Bronchial epithelial cell (primary cell): ENCODE data around the gene PTPRA. TPM values are rescaled to one million over a fixed set of nuclear protein-coding genes. Genes with fewer than 3 reads are reported as not detected.

Experiments
- DNase-seq: peaks from one replicate; pipeline ENCODE4 v3.0.0-alpha.2; 2010; ENCODE audit warnings: low read depth
- FAIRE-seq: peaks from 2 replicates; lab custom pipeline; 2011; peaks lifted over from hg19 to GRCh38; lab: Jason Lieb, UNC
- H3K27me3 ChIP-seq: 2 replicates; pipeline ENCODE4 v1.5.1; 2011; ENCODE audit warnings: low read length; ENCODE audit not compliant: control insufficient read depth, insufficient read depth
- H3K36me3 ChIP-seq: 2 replicates; pipeline ENCODE4 v1.5.1; 2011; ENCODE audit warnings: low read length; ENCODE audit not compliant: control insufficient read depth, insufficient read depth
- H3K4me3 ChIP-seq: 2 replicates; pipeline ENCODE4 v1.5.1; 2011; ENCODE audit warnings: mild to moderate bottlenecking, low read depth, low read length, control low read depth
- total RNA-seq: library from RNA; depleted of rRNA; stranded (reverse); fragments of >200 nt; gene quantifications from 2 replicates; pipeline ENCODE4 v1.2.1, GENCODE V29; 2014
- TF ChIP-seq, protein P1 (sequence below): IDR thresholded peaks from 2 replicates; pipeline ENCODE4 v1.5.1; 2011; ENCODE audit warnings: mild to moderate bottlenecking, moderate library complexity, low read length, control low read depth, inconsistent platforms; ENCODE audit not compliant: insufficient read depth, severe bottlenecking

Gene PTPRA
- total RNA-seq, 1 donor from 2014 or later: 20.8 TPM

DNA sequence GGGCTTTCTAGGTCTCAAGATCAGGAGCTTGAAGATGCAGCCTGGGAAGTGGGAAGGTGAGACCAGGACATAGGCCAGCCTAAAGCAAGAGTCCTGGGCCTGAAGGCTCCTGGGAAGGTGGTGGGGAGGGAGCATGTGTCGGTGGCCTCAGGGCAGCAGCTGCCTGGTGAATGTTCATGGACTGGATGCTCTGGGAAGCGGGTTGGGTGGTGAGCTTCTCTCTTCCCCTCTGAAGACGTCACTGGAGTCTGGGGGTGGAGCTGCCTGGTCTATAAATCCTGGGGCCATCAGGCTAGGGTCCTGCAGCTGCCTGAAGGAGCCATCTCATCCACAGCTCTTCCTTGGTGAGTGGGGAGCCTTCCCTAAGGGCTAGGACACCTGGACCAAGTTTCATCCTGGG is 170.0 kb downstream of the PTPRA start, which contains the start of gene GNRH2:
Gene GNRH2, plus strand, starts transcription at position 301 of the 400 bp plus-strand sequence. CDS start 793 bp downstream, outside the sequence.
- DNase-seq (no peak), FAIRE-seq (no peak)
- Histone ChIP-seq H3K27me3 (no peaks in the 10 kb centered on the region), H3K36me3 (peaks cover 4% of the 10 kb centered on the region), H3K4me3 (no peak within 1 kb of the TSS)
- TF ChIP-seq, protein P1, sequence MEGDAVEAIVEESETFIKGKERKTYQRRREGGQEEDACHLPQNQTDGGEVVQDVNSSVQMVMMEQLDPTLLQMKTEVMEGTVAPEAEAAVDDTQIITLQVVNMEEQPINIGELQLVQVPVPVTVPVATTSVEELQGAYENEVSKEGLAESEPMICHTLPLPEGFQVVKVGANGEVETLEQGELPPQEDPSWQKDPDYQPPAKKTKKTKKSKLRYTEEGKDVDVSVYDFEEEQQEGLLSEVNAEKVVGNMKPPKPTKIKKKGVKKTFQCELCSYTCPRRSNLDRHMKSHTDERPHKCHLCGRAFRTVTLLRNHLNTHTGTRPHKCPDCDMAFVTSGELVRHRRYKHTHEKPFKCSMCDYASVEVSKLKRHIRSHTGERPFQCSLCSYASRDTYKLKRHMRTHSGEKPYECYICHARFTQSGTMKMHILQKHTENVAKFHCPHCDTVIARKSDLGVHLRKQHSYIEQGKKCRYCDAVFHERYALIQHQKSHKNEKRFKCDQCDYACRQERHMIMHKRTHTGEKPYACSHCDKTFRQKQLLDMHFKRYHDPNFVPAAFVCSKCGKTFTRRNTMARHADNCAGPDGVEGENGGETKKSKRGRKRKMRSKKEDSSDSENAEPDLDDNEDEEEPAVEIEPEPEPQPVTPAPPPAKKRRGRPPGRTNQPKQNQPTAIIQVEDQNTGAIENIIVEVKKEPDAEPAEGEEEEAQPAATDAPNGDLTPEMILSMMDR: no peak

DNA sequence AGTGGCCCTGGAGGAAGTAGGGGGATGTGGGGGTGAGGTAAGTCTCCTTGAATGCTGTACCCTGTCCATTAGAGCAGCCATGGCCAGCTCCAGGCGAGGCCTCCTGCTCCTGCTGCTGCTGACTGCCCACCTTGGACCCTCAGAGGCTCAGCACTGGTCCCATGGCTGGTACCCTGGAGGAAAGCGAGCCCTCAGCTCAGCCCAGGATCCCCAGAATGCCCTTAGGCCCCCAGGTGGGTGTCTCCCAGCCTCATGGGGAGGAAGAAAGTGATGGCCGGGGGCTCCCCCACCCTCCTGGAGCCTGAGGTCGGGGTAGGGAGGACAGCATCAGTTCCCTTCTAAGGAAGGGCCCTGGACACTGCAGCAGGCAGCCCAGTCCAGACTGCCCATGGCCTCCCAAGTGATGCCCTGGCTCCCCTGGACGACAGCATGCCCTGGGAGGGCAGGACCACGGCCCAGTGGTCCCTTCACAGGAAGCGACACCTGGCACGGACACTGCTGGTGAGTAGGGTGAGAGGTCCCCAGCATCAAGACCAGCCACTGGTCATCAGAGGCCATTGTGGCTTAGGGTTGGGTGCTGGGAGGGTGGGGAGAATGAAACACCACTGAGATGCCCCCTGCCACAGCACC is 171.2 kb downstream of the PTPRA start:
- FAIRE-seq: no peak
- Histone ChIP-seq H3K36me3 (peaks cover 9% of the 10 kb centered on the region), H3K4me3 (no peak overlapping the region), H3K27me3 (no peaks in the 10 kb centered on the region)
- DNase-seq: no peak
- TF ChIP-seq, protein P1: no peak

DNA sequence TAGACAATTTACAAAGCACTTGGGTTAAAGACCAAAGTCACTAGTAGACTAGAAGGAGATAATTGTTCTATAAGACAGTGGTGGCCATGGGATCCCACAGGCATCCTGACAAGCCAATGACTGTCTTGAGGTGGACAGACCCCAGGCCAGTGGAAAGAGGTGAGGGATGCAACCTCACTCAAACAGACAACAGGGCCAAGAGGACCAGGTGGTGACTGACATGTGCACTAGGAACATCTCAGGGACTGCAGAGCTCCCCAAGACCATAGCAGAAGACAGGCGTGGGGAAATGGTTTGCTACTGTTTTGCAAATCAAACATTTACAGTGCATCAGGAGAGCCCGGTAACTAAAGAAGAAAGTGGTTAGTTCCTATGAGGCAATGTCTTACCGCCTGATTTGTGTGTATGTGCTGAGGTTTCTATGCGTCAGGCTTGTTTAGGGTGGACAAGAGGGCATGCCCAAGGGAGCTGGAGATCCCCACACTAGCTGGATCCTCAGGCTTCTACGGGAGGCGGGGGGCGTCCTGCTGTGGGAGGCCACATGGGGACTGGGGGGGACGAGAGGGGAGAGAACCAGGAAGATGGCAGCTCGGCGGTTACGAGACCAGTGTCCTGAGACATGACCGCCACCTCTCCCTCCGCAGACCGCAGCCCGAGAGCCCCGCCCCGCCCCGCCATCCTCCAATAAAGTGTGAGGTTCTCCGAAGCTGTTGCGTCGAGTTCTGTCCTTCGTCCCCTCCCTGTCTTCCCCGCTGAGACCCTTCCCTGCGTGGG is 171.9 kb downstream of the PTPRA start:
- DNase-seq (peak; percentile 72), FAIRE-seq (no peak)
- Histone ChIP-seq H3K27me3 (no peaks in the 10 kb centered on the region), H3K4me3 (peak overlapping the region; percentile 75), H3K36me3 (peaks cover 12% of the 10 kb centered on the region)
- TF ChIP-seq, protein P1: no peak

DNA sequence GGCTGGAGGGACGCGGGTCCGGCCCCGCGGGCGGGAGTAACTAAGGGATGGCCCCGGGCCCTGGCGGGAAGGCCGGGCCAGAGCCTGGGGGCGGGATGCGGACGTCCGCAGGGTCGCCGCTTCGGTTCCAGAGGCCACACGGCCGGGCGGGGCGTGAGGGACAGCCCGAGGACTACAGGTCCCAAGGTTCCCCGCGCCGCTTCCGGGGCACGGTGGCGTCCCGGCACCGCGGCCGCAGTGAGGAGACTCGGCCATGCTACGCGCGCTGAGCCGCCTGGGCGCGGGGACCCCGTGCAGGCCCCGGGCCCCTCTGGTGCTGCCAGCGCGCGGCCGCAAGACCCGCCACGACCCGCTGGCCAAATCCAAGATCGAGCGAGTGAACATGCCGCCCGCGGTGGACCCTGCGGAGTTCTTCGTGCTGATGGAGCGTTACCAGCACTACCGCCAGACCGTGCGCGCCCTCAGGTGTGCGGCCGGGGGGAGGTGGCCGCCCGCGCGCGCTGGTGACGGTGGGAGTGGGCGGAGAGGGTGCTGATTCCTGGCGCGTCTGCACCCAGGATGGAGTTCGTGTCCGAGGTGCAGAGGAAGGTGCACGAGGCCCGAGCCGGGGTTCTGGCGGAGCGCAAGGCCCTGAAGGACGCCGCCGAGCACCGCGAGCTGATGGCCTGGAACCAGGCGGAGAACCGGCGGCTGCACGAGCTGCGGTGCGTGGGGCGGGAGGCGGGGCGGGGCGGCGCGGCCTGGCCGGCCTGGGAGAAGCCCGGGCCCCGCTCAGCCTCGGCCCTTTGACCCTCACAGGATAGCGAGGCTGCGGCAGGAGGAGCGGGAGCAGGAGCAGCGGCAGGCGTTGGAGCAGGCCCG is 172.8 kb downstream of the PTPRA start, which contains the start of gene MRPS26:
Gene MRPS26, plus strand, starts transcription at position 237 of the 861 bp plus-strand sequence. Its CDS starts 17 bp downstream, at position 254.
- no peaks in the 10 kb centered on the region for H3K27me3 ChIP-seq
- TF ChIP-seq, protein P1: no peak
- H3K36me3 ChIP-seq: peaks cover 12% of the 10 kb centered on the region
- DNase-seq: peak; percentile 65
- peak within 1 kb of the TSS; percentile 75 for H3K4me3 ChIP-seq
- no peak for FAIRE-seq

DNA sequence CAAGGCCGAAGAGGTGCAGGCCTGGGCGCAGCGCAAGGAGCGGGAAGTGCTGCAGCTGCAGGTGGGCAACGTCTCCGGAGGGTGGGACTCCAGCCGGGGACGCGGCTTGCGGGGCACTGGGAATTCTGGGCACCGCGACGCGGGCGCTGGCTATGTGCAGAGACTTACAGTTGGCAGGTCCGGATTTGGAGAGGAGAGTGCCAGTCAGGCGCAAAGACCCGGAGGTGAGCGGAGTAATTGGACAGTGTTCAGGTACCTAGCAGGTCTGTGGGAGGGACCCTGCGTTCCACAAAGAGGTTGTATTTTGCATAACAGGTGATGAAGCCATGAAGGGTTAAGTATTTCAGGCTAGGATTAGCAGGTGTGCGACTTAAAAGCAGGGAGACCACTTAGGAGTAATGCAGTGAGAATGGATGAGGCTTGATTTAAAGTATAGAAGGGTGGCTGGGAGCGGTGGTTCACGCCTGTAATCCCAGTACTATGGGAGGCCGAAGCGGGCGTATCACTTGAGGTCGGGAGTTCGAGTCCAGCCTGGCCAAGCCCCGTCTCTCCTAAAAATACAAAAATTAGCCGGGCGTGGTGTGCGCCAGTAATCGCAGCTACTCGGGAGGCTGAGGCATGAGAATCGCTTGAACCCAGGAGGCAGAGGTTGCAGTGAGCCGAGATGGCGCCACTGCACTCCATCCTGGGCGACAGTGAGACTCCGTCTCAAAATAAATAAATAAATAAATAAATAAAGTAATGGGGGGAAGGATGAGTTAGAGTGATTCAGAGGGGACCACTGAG is 173.6 kb downstream of the PTPRA start:
- FAIRE-seq (peak; percentile 70), DNase-seq (peak; percentile 68)
- TF ChIP-seq, protein P1: no peak
- peaks cover 12% of the 10 kb centered on the region for H3K36me3 ChIP-seq
- no peaks in the 10 kb centered on the region for H3K27me3 ChIP-seq
- peak overlapping the region; percentile 75 for H3K4me3 ChIP-seq
